ENCODE data around the gene SLC39A7. TPM values are rescaled to one million over a fixed set of nuclear protein-coding genes. Genes with fewer than 3 reads are reported as not detected.

The SLC39A7 gene
- total RNA-seq, 1 experiment from 2014 or later, result 110 TPM

DNA sequence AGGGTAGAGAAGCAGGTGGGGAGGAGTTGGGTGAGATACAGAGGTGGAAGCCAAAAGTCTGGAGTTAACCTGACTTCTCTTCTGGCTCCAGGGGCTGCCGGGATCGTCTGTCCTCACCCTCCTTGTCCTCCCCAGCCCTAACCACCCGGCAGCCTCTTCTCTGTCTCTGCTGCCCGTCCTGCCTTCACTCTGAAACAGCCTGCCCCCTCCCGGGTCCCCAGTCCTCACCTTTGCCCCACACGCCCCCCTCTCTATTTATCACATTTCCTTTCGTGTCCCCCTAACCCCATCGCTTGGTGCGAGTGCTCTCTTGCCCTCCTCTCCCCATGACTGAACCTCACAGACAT, 13.3 kb downstream of the SLC39A7 start:
- Histone ChIP-seq H4K20me1 (ENCODE audit: insufficient read depth) (no peaks in the 10 kb centered on the region), H3K79me2 (ENCODE audit: low read depth) (no peaks in the 10 kb centered on the region), H3K36me3 (ENCODE audit: low read depth) (0 out of 2 replicates have a peak, but pooled peaks cover 8% of the 10 kb centered on the region), H2AFZ (no peak overlapping the region), H3F3A (ENCODE audit: insufficient read depth, low read depth) (peaks cover 12% of the 10 kb centered on the region; the same call in 1 of the 2 replicates), H3K9me2 (ENCODE audit: insufficient read depth) (no peaks in the 10 kb centered on the region), H3K4me2 (no peak overlapping the region), H3K9me3 (ENCODE audit: insufficient read depth, low read depth) (no peaks in the 10 kb centered on the region), H3K4me1 (replicated peaks; ENCODE audit: insufficient read depth) (no peaks in the 10 kb centered on the region), H3K27ac (no peak overlapping the region), H3K4me3 (no peak overlapping the region), H3K27me3 (ENCODE audit: insufficient read depth, low read depth) (0 out of 2 replicates have a peak, but pooled peaks cover 7% of the 10 kb centered on the region)
- CTCF ChIA-PET, result no interaction called here
- POLR2A ChIA-PET (ENCODE audit: unreplicated experiment), result no interaction called here
- TF ChIP-seq, protein P1, sequence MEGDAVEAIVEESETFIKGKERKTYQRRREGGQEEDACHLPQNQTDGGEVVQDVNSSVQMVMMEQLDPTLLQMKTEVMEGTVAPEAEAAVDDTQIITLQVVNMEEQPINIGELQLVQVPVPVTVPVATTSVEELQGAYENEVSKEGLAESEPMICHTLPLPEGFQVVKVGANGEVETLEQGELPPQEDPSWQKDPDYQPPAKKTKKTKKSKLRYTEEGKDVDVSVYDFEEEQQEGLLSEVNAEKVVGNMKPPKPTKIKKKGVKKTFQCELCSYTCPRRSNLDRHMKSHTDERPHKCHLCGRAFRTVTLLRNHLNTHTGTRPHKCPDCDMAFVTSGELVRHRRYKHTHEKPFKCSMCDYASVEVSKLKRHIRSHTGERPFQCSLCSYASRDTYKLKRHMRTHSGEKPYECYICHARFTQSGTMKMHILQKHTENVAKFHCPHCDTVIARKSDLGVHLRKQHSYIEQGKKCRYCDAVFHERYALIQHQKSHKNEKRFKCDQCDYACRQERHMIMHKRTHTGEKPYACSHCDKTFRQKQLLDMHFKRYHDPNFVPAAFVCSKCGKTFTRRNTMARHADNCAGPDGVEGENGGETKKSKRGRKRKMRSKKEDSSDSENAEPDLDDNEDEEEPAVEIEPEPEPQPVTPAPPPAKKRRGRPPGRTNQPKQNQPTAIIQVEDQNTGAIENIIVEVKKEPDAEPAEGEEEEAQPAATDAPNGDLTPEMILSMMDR (conservative IDR thresholded peaks at IDR 0.05), result no peak
- no peak for TF ChIP-seq EZH2 (IDR thresholded peaks at IDR 0.05; ENCODE audit: low read depth)
- no TSS peak for BruUV-seq (replicated peaks)
- DNase-seq, result no peak
- intact Hi-C loops (cut with micrococcal nuclease; ENCODE audit: unreplicated experiment), result no loop called here

- peaks cover 9% of the 10 kb centered on the region; the same call in 1 of the 2 replicates for H3F3A ChIP-seq (ENCODE audit: insufficient read depth, low read depth)
- no peaks in the 10 kb centered on the region for H3K79me2 ChIP-seq (ENCODE audit: low read depth)
- no peak overlapping the region for H3K4me2 ChIP-seq
- BruUV-seq (replicated peaks), result no TSS peak
- no peak overlapping the region for H2AFZ ChIP-seq
- no peaks in the 10 kb centered on the region for H3K9me3 ChIP-seq (ENCODE audit: insufficient read depth, low read depth)
- H3K4me3 ChIP-seq, result no peak overlapping the region
- H3K9me2 ChIP-seq (ENCODE audit: insufficient read depth), result no peaks in the 10 kb centered on the region
- no peaks in the 10 kb centered on the region for H3K4me1 ChIP-seq (replicated peaks; ENCODE audit: insufficient read depth)
- peaks cover 16% of the 10 kb centered on the region; the same call in 1 of the 2 replicates for H3K27me3 ChIP-seq (ENCODE audit: insufficient read depth, low read depth)
- DNase-seq, result no peak
- no peak overlapping the region for H3K27ac ChIP-seq
- TF ChIP-seq, protein P1 (conservative IDR thresholded peaks at IDR 0.05), result no peak
- no peak for TF ChIP-seq EZH2 (IDR thresholded peaks at IDR 0.05; ENCODE audit: low read depth)
- POLR2A ChIA-PET (ENCODE audit: unreplicated experiment), result no interaction called here
- intact Hi-C loops (cut with micrococcal nuclease; ENCODE audit: unreplicated experiment), result no loop called here
- CTCF ChIA-PET, result no interaction called here
- no peaks in the 10 kb centered on the region for H4K20me1 ChIP-seq (ENCODE audit: insufficient read depth)
- H3K36me3 ChIP-seq (ENCODE audit: low read depth), result no peaks in the 10 kb centered on the region
These were observed 14.8 kb downstream of the SLC39A7 start for GRCh38 chr6:33215271-33216116.

GRCh38 chr6:33216117-33216649, 15.5 kb downstream of the SLC39A7 start:
- no peak for DNase-seq
- ChIA-PET POLR2A (ENCODE audit: unreplicated experiment) (no interaction called here), CTCF (no interaction called here)
- BruUV-seq (replicated peaks), result no TSS peak
- no peaks in the 10 kb centered on the region for H3K79me2 ChIP-seq (ENCODE audit: low read depth)
- H3K27me3 ChIP-seq (ENCODE audit: insufficient read depth, low read depth), result peaks cover 21% of the 10 kb centered on the region
- no peaks in the 10 kb centered on the region for H3K4me1 ChIP-seq (replicated peaks; ENCODE audit: insufficient read depth)
- 0 out of 2 replicates have a peak, but pooled peaks cover 5% of the 10 kb centered on the region for H3F3A ChIP-seq (ENCODE audit: insufficient read depth, low read depth)
- intact Hi-C loops (cut with micrococcal nuclease; ENCODE audit: unreplicated experiment), result no loop called here
- no peaks in the 10 kb centered on the region for H3K9me3 ChIP-seq (ENCODE audit: insufficient read depth, low read depth)
- H3K4me3 ChIP-seq, result no peak overlapping the region
- TF ChIP-seq EZH2 (IDR thresholded peaks at IDR 0.05; ENCODE audit: low read depth), result no peak
- TF ChIP-seq, protein P1 (conservative IDR thresholded peaks at IDR 0.05), result no peak
- H3K27ac ChIP-seq, result no peak overlapping the region
- H2AFZ ChIP-seq, result no peak overlapping the region
- no peaks in the 10 kb centered on the region for H4K20me1 ChIP-seq (ENCODE audit: insufficient read depth)
- H3K4me2 ChIP-seq, result no peak overlapping the region
- H3K9me2 ChIP-seq (ENCODE audit: insufficient read depth), result no peaks in the 10 kb centered on the region
- H3K36me3 ChIP-seq (ENCODE audit: low read depth), result no peaks in the 10 kb centered on the region

Measured in PC-9 (cell line).